ENCODE results near the gene SSX2IP. TPM values are rescaled to one million over a fixed set of nuclear protein-coding genes. Genes with fewer than 3 reads are reported as not detected.
"Not testable (repeated sequence)": the region's sequence is repeated elsewhere in the genome, so short reads cannot be mapped to it uniquely, and the experiment has no call there.

SSX2IP gene
- total RNA-seq, 2 donors from 2014 or later: 12.6 to 14.0 TPM

- intact Hi-C loops (cut with DNase I, micrococcal nuclease): no loop called here
- ATAC-seq: no peak
- DNase-seq: no peak
Measured at GRCh38 chr1:84687714-84688462, 2.4 kb downstream of the SSX2IP start.

- DNase-seq: no peak
- intact Hi-C loops (cut with DNase I, micrococcal nuclease): no loop called here
- ATAC-seq: no peak
Measured at GRCh38 chr1:84686223-84686622, 4.0 kb downstream of the SSX2IP start.

DNA sequence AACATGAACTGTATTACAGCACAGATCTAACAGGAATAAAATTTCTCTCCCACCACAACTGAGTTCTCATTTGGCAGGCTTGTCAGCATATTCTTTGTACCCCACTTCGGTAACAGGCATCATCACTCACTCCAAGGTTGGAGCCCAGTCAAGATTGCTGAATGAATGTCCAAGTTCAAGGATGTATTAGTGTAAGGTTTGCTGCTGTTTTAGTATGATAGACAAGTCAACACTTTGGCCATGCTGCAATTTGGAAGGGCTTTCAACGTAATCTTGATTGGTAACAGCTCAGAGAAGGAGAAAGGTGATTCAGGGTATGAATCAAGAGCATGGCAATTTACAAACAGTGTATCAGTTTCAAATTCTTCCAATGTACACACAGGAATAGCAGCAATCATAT, 6.8 kb downstream of the SSX2IP start:
- DNase-seq (no peak), ATAC-seq (no peak)
- intact Hi-C loops (cut with DNase I, micrococcal nuclease): no loop called here

DNA sequence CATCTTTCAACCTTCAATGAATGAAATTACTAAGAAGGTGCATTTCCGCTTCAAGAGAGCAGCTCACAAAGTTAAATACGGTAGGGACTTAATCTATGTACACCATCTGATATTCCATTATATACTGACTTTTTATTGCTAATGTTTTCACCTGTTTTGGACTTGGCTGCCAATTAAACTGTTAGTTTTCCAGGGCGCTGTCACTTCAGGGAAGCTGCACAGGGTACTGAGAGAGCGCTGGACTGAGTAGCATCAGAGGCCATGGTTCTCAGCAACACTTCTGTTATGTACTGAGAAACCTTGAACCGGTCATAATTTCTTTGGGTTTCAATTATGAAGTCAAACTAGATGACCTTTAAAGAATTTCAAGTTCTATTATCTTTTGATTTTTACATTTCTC, 8.2 kb downstream of the SSX2IP start:
- DNase-seq (no peak), ATAC-seq (peak; percentile 91)
- intact Hi-C loops (cut with DNase I, micrococcal nuclease): no loop called here

DNA sequence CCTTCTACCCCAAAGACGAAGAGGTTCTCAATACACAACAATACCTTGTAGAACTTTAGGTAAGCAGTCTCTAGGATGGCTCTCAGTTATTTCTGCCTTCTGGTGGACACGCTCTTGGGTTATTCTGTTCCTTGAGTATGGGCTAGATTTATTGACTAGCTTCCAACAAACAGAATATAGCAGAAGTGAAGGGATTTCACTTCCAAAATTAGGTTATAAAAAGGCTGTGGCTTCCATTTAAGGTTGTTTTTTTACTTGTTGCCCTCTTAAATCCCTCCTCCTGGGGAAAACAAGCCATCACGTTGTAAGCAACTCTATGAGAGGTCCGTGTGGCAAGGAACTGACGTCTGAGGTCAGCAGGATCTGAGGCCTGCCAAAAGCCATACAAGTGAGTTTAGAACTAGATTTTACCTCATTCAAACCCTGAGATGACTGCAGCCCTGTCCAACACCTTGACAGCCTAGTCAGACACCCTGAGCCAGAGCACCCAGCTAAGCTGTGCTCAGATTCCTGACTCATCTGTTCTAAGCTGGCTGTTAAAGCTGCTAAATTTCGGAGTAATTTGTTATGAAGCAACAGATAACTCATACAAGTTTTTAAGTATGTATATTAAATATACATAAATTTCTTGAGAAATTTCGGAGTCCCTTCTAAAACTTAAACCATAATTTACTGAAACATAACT, 12.7 kb downstream of the SSX2IP start:
- ATAC-seq (no peak), DNase-seq (no peak)
- intact Hi-C loops (cut with DNase I, micrococcal nuclease): no loop called here

DNA sequence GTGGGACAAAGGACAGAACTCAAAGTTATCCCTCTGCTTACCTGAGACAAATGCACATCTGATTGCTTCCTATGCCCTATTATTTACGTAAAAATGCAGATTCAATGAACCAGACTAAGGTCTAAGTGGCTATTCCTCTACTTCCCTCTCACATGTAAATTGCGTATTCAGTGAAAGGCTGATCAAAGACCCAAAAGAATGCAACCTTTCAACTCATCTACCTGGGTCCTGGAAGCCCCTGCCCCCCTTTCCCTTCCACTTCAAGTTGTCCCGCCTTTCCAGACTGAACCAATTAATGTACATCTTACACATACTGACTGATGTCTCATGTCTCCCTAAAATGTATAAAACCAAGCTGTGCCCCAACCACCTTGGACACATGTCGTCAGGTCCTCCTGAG, 14.6 kb downstream of the SSX2IP start:
- intact Hi-C loops (cut with DNase I, micrococcal nuclease): no loop called here
- no peak for ATAC-seq

GRCh38 chr1:84675106-84675505, 15.2 kb downstream of the SSX2IP start:
- DNase-seq: no peak
- ATAC-seq: no peak
- intact Hi-C loops (cut with DNase I, micrococcal nuclease): no loop called here

More for the DNA sequence above, 14.6 kb downstream of the SSX2IP start:
- no peak for DNase-seq

GRCh38 chr1:84674705-84675104, 15.6 kb downstream of the SSX2IP start:
- ATAC-seq (no peak), DNase-seq (no peak)
- intact Hi-C loops (cut with DNase I, micrococcal nuclease): no loop called here

DNA sequence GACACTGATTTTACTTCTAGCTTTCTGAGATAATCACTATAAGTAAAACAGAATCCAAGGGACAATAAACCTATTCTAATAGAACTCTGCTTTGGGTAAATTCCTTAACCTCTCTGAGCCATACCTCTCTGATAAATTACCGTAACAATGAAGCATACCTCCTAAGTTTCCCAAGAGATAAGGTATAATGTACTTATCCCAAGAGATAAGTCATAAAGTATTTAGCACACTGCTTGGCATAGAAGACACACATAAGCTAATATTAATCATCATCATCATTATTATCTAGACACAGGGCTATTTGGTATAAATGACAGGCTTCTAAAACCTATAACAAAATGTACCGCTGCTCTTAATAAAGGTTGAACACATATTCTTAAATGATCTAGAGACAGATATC, 16.2 kb downstream of the SSX2IP start:
- intact Hi-C loops (cut with DNase I, micrococcal nuclease): no loop called here
- DNase-seq (no peak), ATAC-seq (no peak)

DNA sequence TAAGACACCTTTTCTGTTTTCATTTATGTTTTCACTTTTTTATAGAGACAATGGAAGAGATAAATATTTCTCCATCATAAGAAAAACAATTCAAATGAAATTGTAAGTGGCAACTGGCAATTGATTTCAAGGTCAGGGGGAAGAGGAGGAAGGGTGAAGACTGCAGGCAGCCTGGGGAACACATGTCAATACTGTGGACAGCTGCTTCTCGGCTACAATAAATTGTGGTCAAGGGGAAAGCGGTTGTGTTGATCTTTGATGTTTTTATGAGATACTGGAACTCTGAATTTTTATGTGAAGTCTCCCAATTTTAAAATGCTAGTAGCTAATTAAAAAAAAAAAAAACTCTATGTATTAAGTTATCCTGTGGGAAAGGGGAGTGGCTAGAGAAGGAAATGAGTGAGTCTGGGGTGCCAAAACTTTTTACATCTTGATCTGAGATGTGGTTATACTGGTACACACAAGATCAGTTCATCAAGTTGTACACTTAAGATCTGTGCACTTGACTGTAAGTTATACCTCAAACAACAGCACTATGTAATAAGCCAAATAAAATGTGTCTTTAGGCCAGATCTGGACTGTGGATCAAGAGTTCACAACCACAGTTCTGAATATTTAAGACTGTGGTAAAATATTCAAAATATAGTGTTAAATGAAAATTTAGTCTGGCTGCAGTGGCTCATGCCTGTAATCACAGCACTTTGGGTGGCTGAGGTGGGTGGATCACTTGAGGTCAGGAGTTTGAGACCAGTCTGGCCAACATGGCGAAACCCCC, 18.0 kb downstream of the SSX2IP start:
- ATAC-seq (no peak), DNase-seq (no peak)
- intact Hi-C loops (cut with DNase I, micrococcal nuclease): no loop called here

DNA sequence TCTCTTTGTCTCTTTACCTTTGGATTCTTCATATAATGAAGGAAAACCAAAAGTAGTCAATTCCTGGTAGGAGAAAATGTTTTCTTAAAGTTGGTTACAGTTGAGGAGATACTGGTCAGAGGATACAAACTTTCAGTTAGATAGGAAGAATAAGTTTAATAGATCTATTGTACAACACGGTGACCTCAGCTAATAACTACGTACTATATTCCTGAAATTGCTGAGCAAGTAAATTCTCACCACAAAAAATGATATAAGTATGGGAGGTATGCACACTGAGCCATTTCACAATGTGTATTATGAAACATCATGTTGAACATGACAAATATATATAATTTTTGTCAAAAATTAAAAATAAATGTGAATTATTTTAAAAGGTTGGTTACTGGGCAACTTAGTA, 20.4 kb downstream of the SSX2IP start:
- DNase-seq: no peak
- intact Hi-C loops (cut with DNase I, micrococcal nuclease): loop anchor here in 1 of 2 donors (5.0 kb wide), 1 partner anchor 82 kb away; no protein-coding TSS in a partner anchor
- ATAC-seq: no peak

DNA sequence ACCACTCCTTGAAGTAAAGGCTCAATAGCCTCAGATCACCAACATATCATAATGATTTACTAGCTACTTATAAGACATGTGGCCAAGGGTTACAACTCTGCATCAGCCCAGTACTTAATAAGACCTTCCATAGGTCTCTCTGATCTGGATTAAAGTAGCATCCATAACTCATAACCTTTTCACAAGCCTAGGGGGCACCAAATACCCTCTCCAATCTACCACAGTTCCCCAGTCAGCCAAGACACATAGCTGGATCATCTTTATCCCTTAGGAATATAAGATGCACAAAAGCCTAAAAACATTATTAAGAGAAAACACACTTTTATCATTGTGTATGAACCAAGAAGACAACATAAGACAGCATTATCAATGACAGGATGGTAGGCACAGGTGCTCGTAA, 22.1 kb downstream of the SSX2IP start:
- ATAC-seq (no peak), DNase-seq (no peak)
- intact Hi-C loops (cut with DNase I, micrococcal nuclease): loop anchor here in 1 of 2 donors (5.0 kb wide), 1 partner anchor 84 kb away; no protein-coding TSS in a partner anchor

DNA sequence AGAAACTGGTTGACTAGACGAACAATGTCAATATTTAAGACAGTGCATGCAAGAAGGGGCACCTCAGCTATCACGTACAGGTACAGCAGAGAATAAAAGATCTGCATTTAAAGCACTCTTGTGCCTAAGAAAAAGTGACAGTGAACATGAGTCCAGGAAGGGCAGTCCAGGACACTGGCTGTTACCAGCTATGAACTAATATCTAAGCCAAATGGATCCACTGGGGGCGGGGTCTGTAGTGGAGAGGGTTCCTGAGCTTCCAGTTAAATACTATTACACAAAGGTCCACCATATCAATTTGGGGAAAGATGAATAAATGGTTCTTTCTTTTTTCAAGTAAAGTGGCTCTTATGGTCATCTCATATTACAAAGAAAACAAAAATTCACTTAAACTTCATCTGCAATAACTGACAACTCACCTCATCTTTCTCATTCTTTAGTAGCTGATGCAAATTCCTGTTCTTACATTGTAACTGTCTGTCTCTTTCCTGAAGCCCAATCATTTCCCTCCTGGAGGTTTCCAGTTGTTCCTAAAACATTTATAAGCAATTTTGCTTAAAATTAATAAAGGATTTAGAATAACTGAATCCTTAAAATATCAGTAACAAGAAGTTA, 24.5 kb downstream of the SSX2IP start:
- DNase-seq (no peak), ATAC-seq (no peak)
- intact Hi-C loops (cut with DNase I, micrococcal nuclease): loop anchor here in 1 of 2 donors (5.0 kb wide), 1 partner anchor 86 kb away; no protein-coding TSS in a partner anchor

- intact Hi-C loops (cut with DNase I, micrococcal nuclease): no loop called here
- no peak for ATAC-seq
- no peak for DNase-seq
Measured at GRCh38 chr1:84653130-84653677, 37.1 kb downstream of the SSX2IP start.

DNA sequence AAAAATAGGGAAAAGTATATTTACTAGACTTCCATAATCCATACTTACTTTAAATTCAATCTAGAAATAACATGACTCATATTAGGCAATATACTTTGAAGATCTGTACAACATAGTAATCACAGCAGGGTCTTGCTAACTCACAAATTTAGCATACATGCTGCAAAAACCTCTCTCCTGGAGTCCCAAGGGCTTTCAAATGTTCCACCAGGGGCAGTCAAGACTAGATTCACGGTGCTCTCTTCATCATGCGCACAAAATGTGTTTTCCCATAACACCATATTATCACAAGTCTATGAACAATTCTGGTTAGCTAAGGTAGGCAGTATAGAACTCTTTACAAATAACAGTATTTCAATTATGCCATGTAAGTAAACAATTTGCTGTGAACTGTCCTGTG, 45.8 kb downstream of the SSX2IP start:
- no peak for ATAC-seq
- intact Hi-C loops (cut with DNase I, micrococcal nuclease): no loop called here
- DNase-seq: no peak

- intact Hi-C loops (cut with DNase I, micrococcal nuclease): no loop called here
- ATAC-seq: no peak
- DNase-seq: no peak
Measured at GRCh38 chr1:84643183-84643582, 47.1 kb downstream of the SSX2IP start.

DNA sequence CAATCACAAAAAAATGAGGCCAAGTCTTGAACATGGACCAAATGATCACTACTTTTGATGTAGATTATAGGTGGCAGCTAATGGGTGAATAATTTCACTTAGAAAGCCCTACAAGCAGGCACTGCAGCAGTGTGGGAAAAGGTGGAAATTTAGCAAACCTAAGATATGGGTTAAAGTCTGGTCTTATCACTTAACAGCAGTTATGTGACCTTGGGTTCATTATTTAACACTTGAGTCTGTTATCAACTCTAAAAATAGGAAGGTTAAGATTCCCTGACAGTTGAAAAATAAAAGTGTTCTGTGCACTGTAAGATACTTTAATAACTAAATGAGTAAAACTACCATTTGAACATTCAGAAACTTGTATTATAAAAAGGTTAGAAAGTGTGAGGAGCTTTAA, 47.5 kb downstream of the SSX2IP start:
- ATAC-seq: no peak
- intact Hi-C loops (cut with DNase I, micrococcal nuclease): no loop called here
- no peak for DNase-seq

DNA sequence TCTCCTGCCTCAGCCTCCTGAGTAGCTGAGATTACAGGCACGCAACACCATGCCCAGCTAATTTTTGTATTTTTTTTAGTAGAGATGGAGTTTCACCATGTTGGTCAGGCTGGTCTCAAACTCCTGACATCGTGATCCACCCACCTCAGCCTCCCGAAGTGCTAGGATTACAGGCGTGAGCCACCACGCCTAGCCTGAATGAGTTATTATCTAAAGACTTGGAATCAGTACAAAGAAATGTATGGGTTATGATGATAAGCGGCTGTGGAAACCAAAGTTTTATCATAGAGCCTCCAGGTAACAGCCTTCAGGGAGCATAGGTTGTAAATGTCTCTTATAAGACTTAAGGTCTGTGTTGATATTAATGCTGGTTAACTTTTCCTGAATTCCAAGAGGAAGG, 50.5 kb downstream of the SSX2IP start:
- ATAC-seq: peak; percentile 59
- intact Hi-C loops (cut with DNase I, micrococcal nuclease); DNase-seq: not testable (repeated sequence)

DNA sequence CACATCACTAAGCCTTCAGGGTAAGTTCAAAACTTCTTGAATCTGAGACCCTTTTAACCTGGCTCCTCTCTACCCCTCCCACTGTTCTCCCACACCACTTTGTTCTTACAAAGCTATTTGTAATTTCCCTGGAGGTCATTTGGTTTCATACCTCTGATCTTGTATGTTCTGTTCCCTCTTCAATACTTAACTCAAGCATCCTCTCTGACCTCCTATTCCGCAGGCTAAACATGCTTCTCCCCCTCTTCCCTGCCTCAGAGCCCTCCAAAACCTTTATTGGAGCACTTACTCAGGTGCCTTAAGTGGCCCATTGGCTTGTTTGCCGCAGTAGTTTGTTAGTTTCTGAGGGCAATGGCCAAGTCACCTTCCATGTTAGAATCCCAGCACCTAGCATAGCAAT, 54.8 kb downstream of the SSX2IP start:
- no peak for ATAC-seq
- no peak for DNase-seq

More for the DNA sequence above, 54.8 kb downstream of the SSX2IP start:
- intact Hi-C loops (cut with DNase I, micrococcal nuclease): no loop called here
